DND-41 (cell line): Measurements from ENCODE around the gene BCAN.
"Not testable (repeated sequence)": the region's sequence is repeated elsewhere in the genome, so short reads cannot be mapped to it uniquely, and the experiment has no call there.

Source experiments
- ATAC-seq: fragments of 200-7000 bp; cut with Tn5 transposase; 3 replicates; pipeline ENCODE4 v1.9.1; 2021; ENCODE audit warnings: low read depth; ENCODE audit not compliant: insufficient read depth
- DNase-seq: peaks from one replicate; pipeline ENCODE4 v3.0.0-alpha.2; 2020
- H2AFZ ChIP-seq: 2 replicates; pipeline ENCODE4 v1.6.0; 2012; ENCODE audit warnings: low read depth, low read length
- H3K27ac ChIP-seq: 2 replicates; pipeline ENCODE4 v1.5.1; 2012; ENCODE audit warnings: low read length, inconsistent platforms
- H3K27me3 ChIP-seq: fragments of 200-600 bp; sonication (generic); 2 replicates; pipeline ENCODE4 v1.6.0; 2012; ENCODE audit warnings: low read length, mild to moderate bottlenecking, inconsistent platforms; ENCODE audit not compliant: insufficient read depth, poor library complexity
- H3K36me3 ChIP-seq: 2 replicates; pipeline ENCODE4 v1.5.1; 2012; ENCODE audit warnings: low read length, inconsistent platforms; ENCODE audit not compliant: insufficient read depth
- H3K4me1 ChIP-seq: 2 replicates; pipeline ENCODE4 v1.5.1; 2012; ENCODE audit warnings: mild to moderate bottlenecking, low read length; ENCODE audit not compliant: insufficient read depth
- H3K4me2 ChIP-seq: 2 replicates; pipeline ENCODE4 v1.6.0; 2012; ENCODE audit warnings: mild to moderate bottlenecking, moderate library complexity, low read length, inconsistent platforms; ENCODE audit not compliant: insufficient read depth
- H3K4me3 ChIP-seq, 2 experiments: fragments of 200-600 bp in 1 of 2; shearing (Covaris generic) in 1 of 2; 2 replicates each; pipeline ENCODE4 v1.5.1; 2012 to 2016; ENCODE audit warnings: inconsistent platforms in 2 of 2, low read length in 2 of 2, mild to moderate bottlenecking in 2 of 2, low read depth in 1 of 2, moderate library complexity in 1 of 2
- H3K79me2 ChIP-seq: 2 replicates; pipeline ENCODE4 v1.6.0; 2012; ENCODE audit warnings: low read length, inconsistent platforms; ENCODE audit not compliant: insufficient read depth
- H3K9ac ChIP-seq: 2 replicates; pipeline ENCODE4 v1.6.0; 2012; ENCODE audit warnings: low read depth, mild to moderate bottlenecking, inconsistent platforms, low read length, moderate library complexity
- H3K9me3 ChIP-seq: 2 replicates; pipeline ENCODE4 v1.5.1; 2012; ENCODE audit warnings: low read length, moderate library complexity, mild to moderate bottlenecking, inconsistent platforms; ENCODE audit not compliant: insufficient read depth, severe bottlenecking
- H4K20me1 ChIP-seq: 2 replicates; pipeline ENCODE4 v1.6.0; 2012; ENCODE audit warnings: low read length; ENCODE audit not compliant: insufficient read depth
- EZH2 ChIP-seq: IDR thresholded peaks from 3 replicates; pipeline ENCODE4 v1.6.1; 2012; ENCODE audit warnings: borderline replicate concordance, low read depth, mild to moderate bottlenecking, moderate library complexity, low read length, inconsistent platforms; ENCODE audit not compliant: severe bottlenecking
- TF ChIP-seq, protein P1 (sequence below): IDR thresholded peaks from 2 replicates; pipeline ENCODE4 v1.5.1; 2012; ENCODE audit warnings: borderline replicate concordance, low read length, moderate library complexity, mild to moderate bottlenecking; ENCODE audit not compliant: poor library complexity, severe bottlenecking; ENCODE audit errors: extremely low read depth

BCAN gene

DNA sequence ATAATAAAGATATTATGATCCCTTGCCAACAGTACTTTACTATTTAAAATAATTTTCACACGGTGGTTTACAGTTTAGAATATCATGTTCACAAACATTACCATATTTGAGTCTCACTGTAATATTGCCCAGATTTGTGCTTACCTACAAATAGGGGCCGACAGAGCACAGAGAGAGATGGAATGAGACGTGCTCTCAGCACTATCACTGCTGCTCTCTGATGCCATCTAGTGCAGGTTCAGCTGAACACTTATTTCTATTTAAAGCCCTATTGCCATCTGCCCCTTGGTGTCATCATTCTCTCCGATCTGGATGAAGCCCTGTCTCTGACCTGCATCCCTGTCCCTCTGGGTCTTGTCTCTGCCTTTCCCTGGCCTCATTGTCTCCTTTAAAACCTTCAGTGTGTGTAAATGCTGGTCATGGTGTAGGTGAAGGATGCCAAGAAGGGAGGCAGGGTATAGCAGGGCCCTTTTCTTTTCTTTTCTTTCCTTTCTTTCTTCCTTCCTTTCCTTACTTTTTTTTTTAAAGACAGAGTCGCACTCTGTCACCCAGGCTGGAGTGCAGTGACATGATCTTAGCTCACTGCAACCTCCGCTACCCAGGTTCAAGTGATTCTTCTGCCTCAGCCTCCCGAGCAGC is 33.8 kb upstream of the BCAN start:
- Histone ChIP-seq H3K27me3 (no peaks in the 10 kb centered on the region), H3K9me3 (no peaks in the 10 kb centered on the region), H4K20me1 (no peaks in the 10 kb centered on the region), H3K4me2 (no peak overlapping the region), H3K4me3 (no peak overlapping the region), H2AFZ (peak overlapping the region; percentile 16; the same call in 1 of the 2 replicates), H3K27ac (no peak overlapping the region), H3K79me2 (no peaks in the 10 kb centered on the region), H3K9ac (no peak overlapping the region), H3K36me3 (no peaks in the 10 kb centered on the region), H3K4me1 (peaks cover 2% of the 10 kb centered on the region; the same call in 1 of the 2 replicates)
- TF ChIP-seq, protein P1, sequence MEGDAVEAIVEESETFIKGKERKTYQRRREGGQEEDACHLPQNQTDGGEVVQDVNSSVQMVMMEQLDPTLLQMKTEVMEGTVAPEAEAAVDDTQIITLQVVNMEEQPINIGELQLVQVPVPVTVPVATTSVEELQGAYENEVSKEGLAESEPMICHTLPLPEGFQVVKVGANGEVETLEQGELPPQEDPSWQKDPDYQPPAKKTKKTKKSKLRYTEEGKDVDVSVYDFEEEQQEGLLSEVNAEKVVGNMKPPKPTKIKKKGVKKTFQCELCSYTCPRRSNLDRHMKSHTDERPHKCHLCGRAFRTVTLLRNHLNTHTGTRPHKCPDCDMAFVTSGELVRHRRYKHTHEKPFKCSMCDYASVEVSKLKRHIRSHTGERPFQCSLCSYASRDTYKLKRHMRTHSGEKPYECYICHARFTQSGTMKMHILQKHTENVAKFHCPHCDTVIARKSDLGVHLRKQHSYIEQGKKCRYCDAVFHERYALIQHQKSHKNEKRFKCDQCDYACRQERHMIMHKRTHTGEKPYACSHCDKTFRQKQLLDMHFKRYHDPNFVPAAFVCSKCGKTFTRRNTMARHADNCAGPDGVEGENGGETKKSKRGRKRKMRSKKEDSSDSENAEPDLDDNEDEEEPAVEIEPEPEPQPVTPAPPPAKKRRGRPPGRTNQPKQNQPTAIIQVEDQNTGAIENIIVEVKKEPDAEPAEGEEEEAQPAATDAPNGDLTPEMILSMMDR = peak; percentile 91
- TF ChIP-seq EZH2 = no peak
- ATAC-seq (peak; percentile 99), DNase-seq (peak; percentile 74)

DNA sequence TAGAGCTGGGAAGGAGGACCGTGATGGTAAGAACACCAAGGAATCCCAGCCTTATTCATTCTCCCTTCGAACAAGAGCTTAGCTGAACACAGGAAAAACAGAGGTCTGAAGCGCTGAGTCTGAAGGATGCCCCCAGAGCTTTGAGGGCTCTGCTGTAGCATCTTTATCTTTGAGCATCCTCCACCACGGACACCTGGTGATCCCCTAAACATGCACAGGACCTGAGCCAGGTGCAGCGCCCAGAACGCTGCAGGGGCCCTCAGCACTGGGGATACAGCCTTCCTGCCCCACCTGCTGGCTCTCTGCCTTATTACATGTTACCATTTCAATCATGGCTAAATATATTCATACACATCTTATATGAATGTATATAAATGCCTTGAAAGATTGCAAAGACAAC is 32.9 kb upstream of the BCAN start:
- Histone ChIP-seq H3K79me2 (no peaks in the 10 kb centered on the region), H3K4me3 (no peak overlapping the region), H4K20me1 (no peaks in the 10 kb centered on the region), H2AFZ (no peak overlapping the region), H3K36me3 (no peaks in the 10 kb centered on the region), H3K4me2 (no peak overlapping the region), H3K27ac (no peak overlapping the region), H3K27me3 (no peaks in the 10 kb centered on the region), H3K4me1 (peaks cover 2% of the 10 kb centered on the region; the same call in 1 of the 2 replicates), H3K9ac (no peak overlapping the region), H3K9me3 (no peaks in the 10 kb centered on the region)
- TF ChIP-seq, protein P1 = peak; percentile 72
- no peak for TF ChIP-seq EZH2
- ATAC-seq = peak; percentile 73
- peak; percentile 53 for DNase-seq

DNA sequence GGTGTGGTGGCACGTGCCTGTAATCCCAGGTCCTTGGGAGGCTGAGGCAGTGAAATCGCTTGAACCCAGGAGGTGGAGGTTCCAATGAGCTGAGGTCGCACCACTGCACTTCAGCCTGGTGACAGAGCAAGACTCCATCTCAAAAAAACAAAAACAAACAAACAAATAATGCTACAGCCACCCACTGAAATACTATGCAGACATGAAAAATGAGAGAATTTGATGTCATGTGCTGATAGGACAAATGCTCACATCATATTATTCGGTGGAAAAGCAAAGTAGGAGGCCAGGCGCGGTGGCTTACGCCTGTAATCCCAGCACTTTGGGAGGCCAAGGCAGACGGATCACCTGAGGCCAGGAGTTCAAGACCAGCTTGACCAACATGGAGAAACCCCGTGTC is 31.8 kb upstream of the BCAN start:
- H3K36me3 ChIP-seq, H3K4me1 ChIP-seq, H2AFZ ChIP-seq, H3K9ac ChIP-seq, H4K20me1 ChIP-seq, DNase-seq, H3K9me3 ChIP-seq, H3K27me3 ChIP-seq, H3K27ac ChIP-seq, H3K4me3 ChIP-seq, H3K4me2 ChIP-seq, H3K79me2 ChIP-seq, ATAC-seq: not testable (repeated sequence)

DNA sequence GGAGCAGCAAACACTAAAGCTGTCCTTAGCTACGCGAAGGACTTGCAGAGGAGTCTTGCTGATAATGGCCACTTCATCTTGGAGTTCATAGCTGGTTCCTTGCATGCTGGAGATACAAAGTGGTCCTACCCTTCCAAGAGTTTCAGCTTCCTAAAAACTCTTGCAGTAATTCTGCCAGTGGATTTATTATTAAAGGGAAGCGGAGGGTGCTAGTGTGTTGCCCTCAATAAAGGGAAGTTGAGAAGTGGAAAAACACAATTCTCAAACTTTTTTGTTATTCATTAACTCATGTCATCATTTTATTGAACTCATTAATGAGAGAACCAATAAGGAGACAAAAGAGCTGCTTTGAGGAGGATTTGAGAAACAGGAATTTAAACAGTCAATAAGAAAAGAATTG is 29.3 kb upstream of the BCAN start:
- no peak for ATAC-seq
- Histone ChIP-seq H3K4me1 (peaks cover 2% of the 10 kb centered on the region; the same call in 1 of the 2 replicates), H3K9me3 (no peaks in the 10 kb centered on the region), H3K27ac (no peak overlapping the region), H4K20me1 (no peaks in the 10 kb centered on the region), H3K79me2 (no peaks in the 10 kb centered on the region), H3K4me3 (no peak overlapping the region), H3K9ac (no peak overlapping the region), H3K4me2 (no peak overlapping the region), H3K36me3 (no peaks in the 10 kb centered on the region), H3K27me3 (no peaks in the 10 kb centered on the region), H2AFZ (no peak overlapping the region)
- no peak for DNase-seq
- no peak for TF ChIP-seq EZH2
- TF ChIP-seq, protein P1 = no peak
